HG03520 (cell line): Measurements from ENCODE around the gene FOXJ3.

Experiments used
- ATAC-seq: cut with Tn5 transposase; IDR thresholded peaks from one replicate; pipeline ENCODE4 v1.9.1; 2021; ENCODE audit warnings: mild to moderate bottlenecking, moderate library complexity; ENCODE audit not compliant: unreplicated experiment

FOXJ3 gene

DNA sequence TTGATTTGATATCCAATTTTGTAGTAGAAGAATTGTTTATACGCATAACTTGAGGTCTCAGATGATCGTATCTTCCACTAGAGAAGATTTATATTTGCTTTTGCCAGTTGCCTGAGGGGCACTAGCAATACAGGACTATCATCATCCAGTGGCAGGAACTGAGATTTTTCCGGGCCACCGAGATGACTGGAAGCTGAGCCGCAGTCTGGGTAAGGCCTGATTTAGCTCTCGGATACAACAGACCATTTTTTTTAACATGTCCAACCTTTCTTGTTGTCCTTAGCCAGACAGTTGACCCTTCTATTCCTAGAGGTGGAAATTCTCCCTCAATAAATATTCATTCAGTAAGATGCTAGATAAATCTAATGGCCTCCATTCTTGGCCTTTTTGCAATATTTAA, 207.3 kb downstream of the FOXJ3 start:
- ATAC-seq: no peak
